Kidney (tissue), 14 donors: ENCODE results near the gene PRRC2B. TPM values are rescaled to one million over a fixed set of nuclear protein-coding genes. Genes with fewer than 3 reads are reported as not detected.
A peak's percentile ranks its signal among the peaks of the same experiment; 100 is the strongest.

ENCODE experiments used
- DNase-seq, 5 donors: peaks; one replicate each; pipeline ENCODE4 v3.0.0-alpha.2; 2013 to 2020
- FAIRE-seq: peaks from 2 replicates; lab custom pipeline; 2012; peaks lifted over from hg19 to GRCh38; lab: Jason Lieb, UNC
- H3K27ac ChIP-seq, 2 donors: one replicate each; pipeline ENCODE4 v1.7.0; 2013; ENCODE audit warnings: low read depth in 2 of 2, low read length in 2 of 2, inconsistent platforms in 1 of 2
- H3K27me3 ChIP-seq: one replicate; pipeline ENCODE4 v1.7.1; 2013; ENCODE audit warnings: low read length, inconsistent platforms; ENCODE audit not compliant: control insufficient read depth, insufficient read depth
- H3K36me3 ChIP-seq, 3 donors: one replicate each; pipeline versions ENCODE4 v1.7.0 to v1.7.1; 2013; ENCODE audit warnings: low read length in 3 of 3, control low read depth in 1 of 3, inconsistent platforms in 1 of 3; ENCODE audit not compliant: insufficient read depth in 3 of 3, control insufficient read depth in 2 of 3
- H3K4me1 ChIP-seq, 3 donors: one replicate each; pipeline versions ENCODE4 v1.7.0 to v1.7.1; 2013; ENCODE audit warnings: low read length in 3 of 3, inconsistent platforms in 1 of 3, low read depth in 1 of 3; ENCODE audit not compliant: control insufficient read depth in 2 of 3, insufficient read depth in 2 of 3
- H3K4me3 ChIP-seq, 3 donors: one replicate each; pipeline versions ENCODE4 v1.7.0 to v1.8.1; 2013; ENCODE audit warnings: low read length in 3 of 3, control low read depth in 1 of 3, inconsistent platforms in 1 of 3
- H3K9ac ChIP-seq, 3 donors: one replicate each; pipeline versions ENCODE4 v1.7.0 to v1.7.1; 2013; ENCODE audit warnings: low read length in 3 of 3, control low read depth in 1 of 3, inconsistent platforms in 1 of 3
- H3K9me3 ChIP-seq, 3 donors: one replicate each; pipeline versions ENCODE4 v1.7.0 to v1.7.1; 2013; ENCODE audit warnings: low read length in 3 of 3, control low read depth in 1 of 3, inconsistent platforms in 1 of 3; ENCODE audit not compliant: control insufficient read depth in 2 of 3, insufficient read depth in 1 of 3
- CTCF ChIP-seq: IDR thresholded peaks from 3 replicates; pipeline ENCODE4 v1.5.1; 2012; ENCODE audit warnings: mild to moderate bottlenecking, moderate library complexity, borderline replicate concordance; ENCODE audit not compliant: insufficient read depth; ENCODE audit errors: extremely low read depth
- intact Hi-C: fragments of 100-400 bp; cut with DNase I; formaldehyde crosslinking; loops from one replicate; pipeline ENCODE4 v1.11.1; 2022
- polyA plus RNA-seq: library from polyadenylated mRNA; stranded (reverse); fragments of 350-450 nt; fragmentation: Illumina TruSeq; extraction: RNeasy Lipid Tissue Mini Kit (QIAGEN cat#74804); gene quantifications from one replicate; pipeline ENCODE4 v1.2.3, GENCODE V29; 2014; ENCODE audit warnings: low read depth, low replicate concordance; ENCODE audit not compliant: insufficient read depth
- total RNA-seq: library from RNA; stranded (reverse); fragmentation: NEBNext Ultra II Directional; extraction: Animal tissue kit (Norgen Biotek cat#: 25700); gene quantifications from one replicate; pipeline ENCODE4 v1.2.1, GENCODE V29; 2021
- donor health status: control.
- donor health status: control.
- donor health status: control.
- donor health status: control.
- donor health status: control.
- donor health status: DM: yes; HTN: yes; CAD: no.
- donor health status: Normal renal cell carcinoma (clear cell type).

Gene PRRC2B
- total and polyA plus RNA-seq, 2 donors from 2014 or later: 37.4 to 227 TPM

GRCh38 chr9:131422241-131422792, 28.4 kb downstream of the PRRC2B start:
- Histone ChIP-seq H3K9ac (peak overlapping the region in 1 of 3 donors; percentile 62), H3K27ac (peak overlapping the region; percentile 78 to 79), H3K4me3 (peak overlapping the region in 1 of 3 donors; percentile 5), H3K36me3 (no peaks in the 10 kb centered on the region), H3K27me3 (no peaks in the 10 kb centered on the region), H3K4me1 (peaks cover 7 to 62% (median 42%) of the 10 kb centered on the region in 3 donors), H3K9me3 (no peaks in the 10 kb centered on the region)
- TF ChIP-seq CTCF: no peak
- intact Hi-C loops: no loop called here
- DNase-seq (peak in 3 of 5 donors; percentile 30 to 46 (median 39)), FAIRE-seq (no peak)

- FAIRE-seq (no peak), DNase-seq (peak; percentile 82 to 94 (median 93))
- no peaks in the 10 kb centered on the region for H3K36me3 ChIP-seq
- H3K27me3 ChIP-seq: no peaks in the 10 kb centered on the region
- H3K9ac ChIP-seq: peak overlapping the region in 1 of 3 donors; percentile 35
- TF ChIP-seq CTCF: no peak
- peak overlapping the region; percentile 78 to 79 for H3K27ac ChIP-seq
- peak overlapping the region in 1 of 3 donors; percentile 5 for H3K4me3 ChIP-seq
- H3K4me1 ChIP-seq: peaks cover 7 to 54% (median 39%) of the 10 kb centered on the region in 3 donors
- no peaks in the 10 kb centered on the region for H3K9me3 ChIP-seq
- intact Hi-C loops: no loop called here
Observed at GRCh38 chr9:131423171-131423581, 29.3 kb downstream of the PRRC2B start.

DNA sequence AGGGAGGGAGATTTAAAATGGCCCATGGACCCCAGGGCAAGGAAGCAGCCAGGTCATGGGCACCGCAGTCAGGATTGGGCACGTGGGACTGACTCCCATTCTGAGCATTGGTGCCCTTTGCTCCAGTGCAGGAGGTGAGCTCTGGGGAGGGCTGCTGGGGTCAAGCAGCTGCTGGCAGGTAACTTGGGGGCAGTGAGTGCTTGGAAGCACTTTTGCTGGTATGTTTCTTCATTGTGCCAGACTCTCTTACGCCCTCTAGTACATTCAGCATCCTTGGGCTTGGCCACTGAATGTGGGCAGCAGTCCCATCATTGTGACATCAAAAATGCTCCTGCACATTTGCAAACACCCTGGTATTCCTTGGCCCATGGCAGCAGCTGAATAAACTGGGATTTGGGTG, 32.7 kb downstream of the PRRC2B start:
- DNase-seq (no peak), FAIRE-seq (no peak)
- no peaks in the 10 kb centered on the region for H3K27me3 ChIP-seq
- H3K9me3 ChIP-seq: no peaks in the 10 kb centered on the region
- peaks cover 0 to 2% (median 0%) of the 10 kb centered on the region in 3 donors for H3K36me3 ChIP-seq
- H3K9ac ChIP-seq: no peak overlapping the region
- H3K27ac ChIP-seq: no peak overlapping the region
- H3K4me3 ChIP-seq: no peak overlapping the region
- no peak for TF ChIP-seq CTCF
- H3K4me1 ChIP-seq: peaks cover 7 to 43% (median 37%) of the 10 kb centered on the region in 3 donors
- intact Hi-C loops: no loop called here
